H54 (cell line): ENCODE data around the gene MUC3A.

ENCODE experiments used
- DNase-seq: peaks from one replicate; pipeline ENCODE4 v3.0.0; 2011; ENCODE audit warnings: low spot score, mixed read lengths; ENCODE audit not compliant: insufficient read length
- FAIRE-seq: peaks from 3 replicates; lab custom pipeline; 2011; peaks lifted over from hg19 to GRCh38; lab: Jason Lieb, UNC
- POLR2A ChIP-seq: IDR thresholded peaks from 2 replicates; pipeline ENCODE4 v1.6.1; 2011; ENCODE audit warnings: low read depth, mild to moderate bottlenecking, low read length

The MUC3A gene

GRCh38 chr7:100942045-100942774 lies 7.1 kb upstream of the MUC3A start:
- no peak for FAIRE-seq
- no peak for DNase-seq
- TF ChIP-seq POLR2A: no peak

DNA sequence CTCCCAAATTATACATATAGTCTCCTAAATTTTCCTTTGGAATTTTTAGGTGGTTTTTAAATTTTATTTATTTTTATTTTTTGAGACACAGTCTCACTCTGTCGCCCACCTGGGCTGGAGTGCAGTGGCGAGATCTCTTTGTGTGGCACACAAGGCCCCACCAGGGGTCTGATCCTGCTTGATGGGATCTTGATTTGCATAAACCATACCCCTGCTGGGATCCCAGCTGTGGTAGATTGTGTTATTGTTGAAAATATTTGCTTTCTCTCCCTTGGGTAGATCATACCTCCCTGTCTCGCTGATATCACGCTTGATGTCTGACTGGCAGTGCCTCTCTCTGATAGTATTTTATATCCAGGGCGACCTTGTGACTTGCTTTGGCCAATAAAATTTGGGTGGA lies 5.6 kb upstream of the MUC3A start:
- TF ChIP-seq POLR2A: no peak
- DNase-seq (no peak), FAIRE-seq (no peak)

DNA sequence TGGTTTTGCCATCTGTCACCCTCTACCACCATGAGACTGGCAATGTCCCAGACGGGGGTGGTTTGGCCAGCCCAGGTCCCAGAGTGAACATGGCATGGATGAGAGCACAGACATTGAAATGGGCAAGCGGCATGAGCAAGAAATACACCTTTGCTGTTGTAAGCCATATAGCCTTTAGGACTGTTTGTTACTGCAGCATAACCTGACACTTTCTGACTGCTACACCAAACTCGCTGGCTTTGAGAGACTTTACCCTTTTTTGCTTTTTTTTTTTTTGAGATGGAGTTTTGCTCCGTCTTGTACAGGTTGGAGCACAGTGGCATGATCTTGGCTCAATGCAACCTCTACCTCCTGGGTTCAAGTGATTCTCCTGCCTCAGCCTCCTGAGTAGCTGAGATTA lies 5.2 kb upstream of the MUC3A start:
- FAIRE-seq (no peak), DNase-seq (no peak)
- no peak for TF ChIP-seq POLR2A

DNA sequence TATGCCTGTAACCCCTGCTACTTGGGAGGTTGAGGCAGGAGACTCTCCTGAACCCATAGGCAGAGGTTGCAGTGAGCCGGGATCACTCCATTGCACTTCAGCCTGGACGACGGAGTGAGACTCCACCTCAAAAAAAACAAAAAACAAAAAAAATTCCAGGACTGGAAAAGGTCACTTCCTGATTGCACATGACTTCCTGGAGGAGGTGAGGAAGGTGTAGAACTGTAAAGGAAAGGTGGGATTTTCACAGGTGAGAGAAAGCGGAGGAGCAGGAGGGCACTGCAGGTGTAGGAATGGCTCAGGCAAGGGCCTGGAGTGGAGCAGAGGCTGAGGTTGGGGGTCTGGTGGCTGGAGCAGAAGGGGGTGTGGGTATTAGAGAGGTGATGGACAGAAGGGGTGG lies 3.2 kb upstream of the MUC3A start:
- no peak for FAIRE-seq
- no peak for DNase-seq

DNA sequence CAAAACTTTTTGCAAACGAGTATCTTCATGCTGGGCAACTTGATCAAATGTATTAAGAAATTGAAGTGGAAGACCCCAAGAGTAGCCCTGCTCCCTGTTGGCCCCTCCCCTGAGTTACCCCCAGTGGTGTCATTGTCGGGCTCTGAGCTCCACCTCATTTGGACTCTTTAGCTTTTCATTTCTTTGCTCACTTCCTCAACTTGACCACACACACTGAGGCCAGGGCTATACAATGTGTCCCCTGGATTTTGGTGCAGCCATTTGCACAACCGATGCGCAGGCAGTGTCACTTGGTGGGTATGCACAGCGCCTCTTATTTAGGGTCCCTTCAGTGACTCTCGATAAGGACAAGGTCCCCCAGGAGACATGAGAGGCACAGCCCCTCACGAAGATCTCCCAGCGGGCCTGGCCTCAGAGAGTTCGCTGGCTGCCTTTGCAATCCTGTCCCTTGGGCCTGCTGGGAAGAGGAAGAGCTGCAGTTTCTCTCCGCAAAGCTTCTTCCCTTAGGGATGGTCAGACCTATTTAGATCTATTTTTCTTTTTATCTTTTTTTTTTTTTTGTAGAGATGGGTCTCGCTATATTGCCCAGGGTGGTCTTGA lies 2.5 kb upstream of the MUC3A start:
- DNase-seq (no peak), FAIRE-seq (no peak)
- no peak for TF ChIP-seq POLR2A

More for the DNA sequence above, 3.2 kb upstream of the MUC3A start:
- no peak for TF ChIP-seq POLR2A

GRCh38 chr7:100947792-100948191 lies 1.5 kb upstream of the MUC3A start:
- TF ChIP-seq POLR2A: no peak
- DNase-seq: no peak
- no peak for FAIRE-seq

- TF ChIP-seq POLR2A: no peak
- no peak for DNase-seq
- FAIRE-seq: no peak
Observed at GRCh38 chr7:100949933-100950443, 654 bp downstream of the MUC3A start.

- FAIRE-seq: no peak
- DNase-seq: no peak
- TF ChIP-seq POLR2A: no peak
Observed at GRCh38 chr7:100951172-100951571, 1.8 kb downstream of the MUC3A start.

- FAIRE-seq (no peak), DNase-seq (no peak)
- TF ChIP-seq POLR2A: no peak
Observed at GRCh38 chr7:100951888-100952560, 2.7 kb downstream of the MUC3A start.

GRCh38 chr7:100952641-100953040 lies 3.3 kb downstream of the MUC3A start:
- no peak for DNase-seq
- FAIRE-seq: no peak
- TF ChIP-seq POLR2A: no peak

DNA sequence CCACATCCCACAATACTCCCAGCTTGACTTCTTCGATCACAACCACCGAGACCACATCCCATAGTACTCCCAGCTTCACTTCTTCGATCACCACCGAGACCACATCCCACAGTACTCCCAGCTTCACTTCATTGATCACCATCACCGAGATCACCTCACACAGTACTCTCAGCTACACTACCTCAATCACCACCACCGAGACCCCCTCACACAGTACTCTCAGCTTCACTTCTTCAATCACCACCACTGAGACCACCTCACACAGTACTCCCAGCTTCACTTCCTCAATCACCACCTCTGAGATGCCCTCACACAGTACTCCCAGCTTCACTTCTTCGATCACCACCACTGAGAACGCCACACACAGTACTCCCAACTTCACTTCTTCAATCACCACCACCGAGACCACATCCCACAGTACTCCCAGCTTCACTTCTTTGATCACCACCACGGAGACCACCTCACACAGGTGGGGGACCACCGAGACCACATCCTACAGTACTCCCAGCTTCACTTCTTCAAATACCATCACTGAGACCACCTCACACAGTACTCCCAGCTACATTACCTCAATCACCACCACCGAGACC lies 8.6 kb downstream of the MUC3A start:
- no peak for TF ChIP-seq POLR2A
- FAIRE-seq: no peak
- no peak for DNase-seq

DNA sequence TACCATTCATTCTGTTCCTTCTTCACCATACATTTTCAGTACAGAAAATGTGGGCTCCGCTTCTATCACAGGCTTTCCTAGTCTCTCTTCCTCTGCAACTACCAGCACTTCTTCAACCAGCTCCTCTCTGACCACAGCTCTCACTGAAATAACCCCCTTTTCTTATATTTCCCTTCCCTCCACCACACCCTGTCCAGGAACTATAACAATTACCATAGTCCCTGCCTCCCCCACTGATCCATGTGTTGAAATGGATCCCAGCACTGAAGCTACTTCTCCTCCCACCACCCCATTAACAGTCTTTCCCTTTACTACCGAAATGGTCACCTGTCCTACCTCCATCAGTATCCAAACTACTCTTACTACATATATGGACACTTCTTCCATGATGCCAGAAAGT lies 10.6 kb downstream of the MUC3A start:
- TF ChIP-seq POLR2A: no peak
- no peak for FAIRE-seq
- DNase-seq: no peak

- FAIRE-seq: no peak
- no peak for TF ChIP-seq POLR2A
Observed at GRCh38 chr7:100962537-100962936, 13.2 kb downstream of the MUC3A start.

GRCh38 chr7:100963386-100963785 lies 14.1 kb downstream of the MUC3A start:
- FAIRE-seq (no peak), DNase-seq (no peak)
- TF ChIP-seq POLR2A: no peak

More at GRCh38 chr7:100962537-100962936, 13.2 kb downstream of the MUC3A start:
- DNase-seq: no peak
